ENCODE results near the gene PIAS3.

DNA sequence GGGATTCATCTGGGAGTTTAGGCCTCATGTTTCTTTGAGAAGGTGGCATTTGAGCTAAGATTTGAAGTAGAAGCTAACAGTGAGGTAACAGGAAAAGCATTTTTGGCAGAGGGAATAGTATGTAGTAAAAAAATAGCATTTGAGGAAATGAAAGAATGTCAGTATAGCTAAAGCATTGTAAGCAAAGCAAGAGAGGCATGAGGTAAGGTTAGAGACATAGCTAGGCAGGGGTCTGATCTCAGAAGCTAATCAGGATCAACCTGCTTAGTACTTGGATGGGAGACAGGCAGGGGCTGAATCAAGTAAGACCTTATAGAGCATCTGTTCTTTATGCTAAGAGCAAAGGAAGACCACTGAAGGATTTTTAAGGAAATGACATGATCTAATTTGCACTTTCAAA is 30.9 kb downstream of the PIAS3 start:
- TF ChIP-seq, protein P1, sequence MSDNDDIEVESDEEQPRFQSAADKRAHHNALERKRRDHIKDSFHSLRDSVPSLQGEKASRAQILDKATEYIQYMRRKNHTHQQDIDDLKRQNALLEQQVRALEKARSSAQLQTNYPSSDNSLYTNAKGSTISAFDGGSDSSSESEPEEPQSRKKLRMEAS (IDR thresholded peaks at IDR 0.05; ENCODE audit: low read depth, low read length): no peak
- no peak for TF ChIP-seq POLR2A (IDR thresholded peaks at IDR 0.05; ENCODE audit: extremely low read depth, insufficient read length)
- TF ChIP-seq, protein P2, sequence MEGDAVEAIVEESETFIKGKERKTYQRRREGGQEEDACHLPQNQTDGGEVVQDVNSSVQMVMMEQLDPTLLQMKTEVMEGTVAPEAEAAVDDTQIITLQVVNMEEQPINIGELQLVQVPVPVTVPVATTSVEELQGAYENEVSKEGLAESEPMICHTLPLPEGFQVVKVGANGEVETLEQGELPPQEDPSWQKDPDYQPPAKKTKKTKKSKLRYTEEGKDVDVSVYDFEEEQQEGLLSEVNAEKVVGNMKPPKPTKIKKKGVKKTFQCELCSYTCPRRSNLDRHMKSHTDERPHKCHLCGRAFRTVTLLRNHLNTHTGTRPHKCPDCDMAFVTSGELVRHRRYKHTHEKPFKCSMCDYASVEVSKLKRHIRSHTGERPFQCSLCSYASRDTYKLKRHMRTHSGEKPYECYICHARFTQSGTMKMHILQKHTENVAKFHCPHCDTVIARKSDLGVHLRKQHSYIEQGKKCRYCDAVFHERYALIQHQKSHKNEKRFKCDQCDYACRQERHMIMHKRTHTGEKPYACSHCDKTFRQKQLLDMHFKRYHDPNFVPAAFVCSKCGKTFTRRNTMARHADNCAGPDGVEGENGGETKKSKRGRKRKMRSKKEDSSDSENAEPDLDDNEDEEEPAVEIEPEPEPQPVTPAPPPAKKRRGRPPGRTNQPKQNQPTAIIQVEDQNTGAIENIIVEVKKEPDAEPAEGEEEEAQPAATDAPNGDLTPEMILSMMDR (IDR thresholded peaks at IDR 0.05; ENCODE audit: low read depth, low read length): no peak
- TF ChIP-seq MYC (IDR thresholded peaks at IDR 0.05; ENCODE audit: low read depth, low read length): no peak

Data from NB4 (cell line).